HG03135 (cell line): ENCODE measurements around the gene MARCKS.

Experiments
- ATAC-seq: cut with Tn5 transposase; IDR thresholded peaks from one replicate; pipeline ENCODE4 v1.9.1; 2021; ENCODE audit warnings: mild to moderate bottlenecking, moderate library complexity; ENCODE audit not compliant: unreplicated experiment

Gene MARCKS

GRCh38 chr6:113848811-113849210 lies 8.3 kb upstream of the MARCKS start:
- ATAC-seq = no peak

GRCh38 chr6:113853252-113853651 lies 3.9 kb upstream of the MARCKS start:
- no peak for ATAC-seq

- no peak for ATAC-seq
Measured at GRCh38 chr6:113854531-113855499, 2.3 kb upstream of the MARCKS start.

- no peak for ATAC-seq
Measured at GRCh38 chr6:113855500-113856374, 1.4 kb upstream of the MARCKS start.

- no peak for ATAC-seq
Measured at GRCh38 chr6:113856375-113856624, 845 bp upstream of the MARCKS start.

GRCh38 chr6:113857556-113858479 lies 673 bp downstream of the MARCKS start:
- no peak for ATAC-seq

- ATAC-seq = peak; percentile 82
Measured at GRCh38 chr6:113858480-113859348, 1.6 kb downstream of the MARCKS start.

GRCh38 chr6:113859349-113860180 lies 2.4 kb downstream of the MARCKS start:
- ATAC-seq = no peak

- no peak for ATAC-seq
Measured at GRCh38 chr6:113860181-113860955, 3.2 kb downstream of the MARCKS start.

- no peak for ATAC-seq
Measured at GRCh38 chr6:113862112-113862511, 5.0 kb downstream of the MARCKS start.

- ATAC-seq = no peak
Measured at GRCh38 chr6:113870917-113871316, 13.8 kb downstream of the MARCKS start.

GRCh38 chr6:113871975-113872374 lies 14.8 kb downstream of the MARCKS start:
- ATAC-seq = no peak

- peak; percentile 98 for ATAC-seq
Measured at GRCh38 chr6:113873043-113873667, 16.0 kb downstream of the MARCKS start.

GRCh38 chr6:113875470-113875869 lies 18.3 kb downstream of the MARCKS start:
- no peak for ATAC-seq

GRCh38 chr6:113876695-113877094 lies 19.6 kb downstream of the MARCKS start:
- no peak for ATAC-seq

- ATAC-seq = peak; percentile 99
Measured at GRCh38 chr6:113879186-113880096, 22.3 kb downstream of the MARCKS start.

GRCh38 chr6:113881478-113881980 lies 24.4 kb downstream of the MARCKS start:
- no peak for ATAC-seq
